AG09319 (cell line): ENCODE results near the gene LGALS16.

ENCODE experiments used
- DNase-seq: peaks from one replicate; pipeline ENCODE4 v3.0.0-alpha.2; 2010; ENCODE audit warnings: low read depth; ENCODE audit errors: extremely low read depth
- CTCF ChIP-seq: IDR thresholded peaks from 2 replicates; pipeline ENCODE4 v1.5.1; 2011; ENCODE audit warnings: low read depth, mild to moderate bottlenecking, inconsistent platforms, low read length, moderate library complexity

Gene LGALS16

GRCh38 chr19:39631626-39632025 lies 24.1 kb upstream of the LGALS16 start:
- no peak for TF ChIP-seq CTCF
- no peak for DNase-seq

GRCh38 chr19:39637891-39638290 lies 17.8 kb upstream of the LGALS16 start:
- no peak for TF ChIP-seq CTCF
- no peak for DNase-seq

GRCh38 chr19:39641773-39642172 lies 13.9 kb upstream of the LGALS16 start:
- TF ChIP-seq CTCF: no peak
- DNase-seq: no peak

GRCh38 chr19:39643591-39643990 lies 12.1 kb upstream of the LGALS16 start:
- DNase-seq: no peak
- TF ChIP-seq CTCF: no peak

GRCh38 chr19:39645800-39646411 lies 9.8 kb upstream of the LGALS16 start:
- no peak for DNase-seq
- no peak for TF ChIP-seq CTCF

GRCh38 chr19:39647918-39648317 lies 7.8 kb upstream of the LGALS16 start:
- TF ChIP-seq CTCF: no peak
- DNase-seq: no peak

- no peak for DNase-seq
- TF ChIP-seq CTCF: no peak
These were observed 4.1 kb downstream of the LGALS16 start for GRCh38 chr19:39659791-39660190.
